Myometrial cell (primary cell): ENCODE data around the gene ADRB2. TPM values are rescaled to one million over a fixed set of nuclear protein-coding genes. Genes with fewer than 3 reads are reported as not detected.

Source experiments
- total RNA-seq: library from RNA; depleted of rRNA; stranded (reverse); fragments of >200 nt; gene quantifications from 2 replicates; pipeline ENCODE4 v1.2.3, GENCODE V29; 2015

Gene ADRB2
- total RNA-seq: under 0.01 TPM in 1 of 2 replicates, not detected in the other

DNA sequence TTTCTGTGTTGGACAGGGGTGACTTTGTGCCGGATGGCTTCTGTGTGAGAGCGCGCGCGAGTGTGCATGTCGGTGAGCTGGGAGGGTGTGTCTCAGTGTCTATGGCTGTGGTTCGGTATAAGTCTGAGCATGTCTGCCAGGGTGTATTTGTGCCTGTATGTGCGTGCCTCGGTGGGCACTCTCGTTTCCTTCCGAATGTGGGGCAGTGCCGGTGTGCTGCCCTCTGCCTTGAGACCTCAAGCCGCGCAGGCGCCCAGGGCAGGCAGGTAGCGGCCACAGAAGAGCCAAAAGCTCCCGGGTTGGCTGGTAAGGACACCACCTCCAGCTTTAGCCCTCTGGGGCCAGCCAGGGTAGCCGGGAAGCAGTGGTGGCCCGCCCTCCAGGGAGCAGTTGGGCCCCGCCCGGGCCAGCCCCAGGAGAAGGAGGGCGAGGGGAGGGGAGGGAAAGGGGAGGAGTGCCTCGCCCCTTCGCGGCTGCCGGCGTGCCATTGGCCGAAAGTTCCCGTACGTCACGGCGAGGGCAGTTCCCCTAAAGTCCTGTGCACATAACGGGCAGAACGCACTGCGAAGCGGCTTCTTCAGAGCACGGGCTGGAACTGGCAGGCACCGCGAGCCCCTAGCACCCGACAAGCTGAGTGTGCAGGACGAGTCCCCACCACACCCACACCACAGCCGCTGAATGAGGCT, at the start of gene ADRB2:
Gene ADRB2, plus strand, starts transcription at position 559 of the 686 bp plus-strand sequence. CDS start 221 bp downstream, outside the sequence.

Other genes with a start within 250 kb of the ADRB2 start
- not detected in 2 replicates for gene HTR4, start 172.1 kb upstream of the ADRB2 start, total RNA-seq
- 1.2 and 1.4 TPM in 2 replicates for gene SH3TC2, start 236.5 kb downstream of the ADRB2 start, total RNA-seq